HL-60 (cell line): Measurements from ENCODE around the gene GRIK5.
A peak's percentile ranks its signal among the peaks of the same experiment; 100 is the strongest.

Source experiments
- DNase-seq, 2 experiments: peaks; one replicate each; pipeline ENCODE4 v3.0.0-alpha.2; 2010 to 2020; ENCODE audit warnings: low read depth in 1 of 2, low spot score in 1 of 2
- H3K27ac ChIP-seq: fragments of 250-450 bp; sonication (Bioruptor Pico); replicated peaks from 2 replicates; pipeline ENCODE4 v1.5.1; 2020; ENCODE audit warnings: mild to moderate bottlenecking, moderate library complexity
- H3K27me3 ChIP-seq: fragments of 250-450 bp; sonication (Bioruptor Pico); 2 replicates; pipeline ENCODE4 v1.5.1; 2021; ENCODE audit warnings: mild to moderate bottlenecking, moderate library complexity; ENCODE audit not compliant: insufficient read depth, poor library complexity, severe bottlenecking
- H3K4me3 ChIP-seq: replicated peaks from 2 replicates; pipeline ENCODE4 v1.5.1; 2011; ENCODE audit warnings: mild to moderate bottlenecking, control low read depth, low read length; ENCODE audit not compliant: insufficient read depth
- CTCF ChIP-seq: IDR thresholded peaks from one replicate; pipeline ENCODE4 v1.5.1; 2011; ENCODE audit warnings: low read length, control low read depth, inconsistent platforms; ENCODE audit not compliant: insufficient read depth
- GABPA ChIP-seq: IDR thresholded peaks from 2 replicates; pipeline ENCODE4 v1.6.1; 2012; ENCODE audit warnings: low read depth
- POLR2AphosphoS5 ChIP-seq: IDR thresholded peaks from 2 replicates; pipeline ENCODE4 v1.6.1; 2012; ENCODE audit warnings: low read depth
- REST ChIP-seq: IDR thresholded peaks from 2 replicates; pipeline ENCODE4 v1.6.1; 2012; ENCODE audit warnings: low read depth; ENCODE audit not compliant: insufficient replicate concordance
- SPI1 ChIP-seq: IDR thresholded peaks from 2 replicates; pipeline ENCODE4 v1.6.1; 2012; ENCODE audit warnings: low read depth, mild to moderate bottlenecking, borderline replicate concordance

Gene GRIK5

GRCh38 chr19:42115705-42116104 is 45.7 kb upstream of the GRIK5 start:
- no peaks in the 10 kb centered on the region for H3K27me3 ChIP-seq
- DNase-seq: no peak
- no peak overlapping the region for H3K27ac ChIP-seq
- no peak overlapping the region for H3K4me3 ChIP-seq
- TF ChIP-seq SPI1 (no peak), POLR2AphosphoS5 (no peak), CTCF (no peak), REST (no peak), GABPA (no peak)

- H3K4me3 ChIP-seq: no peak overlapping the region
- no peaks in the 10 kb centered on the region for H3K27me3 ChIP-seq
- DNase-seq: no peak
- TF ChIP-seq REST (peak; percentile 86), GABPA (no peak)
- no peak overlapping the region for H3K27ac ChIP-seq
These were observed 45.2 kb upstream of the GRIK5 start for GRCh38 chr19:42115219-42115618.

- TF ChIP-seq SPI1: no peak
- TF ChIP-seq GABPA: no peak
- no peak for TF ChIP-seq REST
- TF ChIP-seq CTCF: no peak
- no peak for TF ChIP-seq POLR2AphosphoS5
- no peaks in the 10 kb centered on the region for H3K27me3 ChIP-seq
- H3K4me3 ChIP-seq: no peak overlapping the region
- no peak overlapping the region for H3K27ac ChIP-seq
- no peak for DNase-seq
These were observed 44.4 kb upstream of the GRIK5 start for GRCh38 chr19:42114412-42114811.
